Endometrium (tissue), 2 donors: ENCODE data around the gene YTHDC1.
"Not testable (repeated sequence)": the region's sequence is repeated elsewhere in the genome, so short reads cannot be mapped to it uniquely, and the experiment has no call there.

Experiments
- FAIRE-seq: peaks from 2 replicates; lab custom pipeline; 2012; peaks lifted over from hg19 to GRCh38; lab: Jason Lieb, UNC
- donor health status: control.
- donor health status: control.

The YTHDC1 gene

GRCh38 chr4:68288393-68288740, 61.5 kb downstream of the YTHDC1 start:
- FAIRE-seq, result no peak

GRCh38 chr4:68287704-68288392, 62.0 kb downstream of the YTHDC1 start:
- FAIRE-seq, result no peak

GRCh38 chr4:68283714-68284113, 66.2 kb downstream of the YTHDC1 start:
- no peak for FAIRE-seq

GRCh38 chr4:68283095-68283494, 66.8 kb downstream of the YTHDC1 start:
- no peak for FAIRE-seq

GRCh38 chr4:68281796-68282740, 67.8 kb downstream of the YTHDC1 start:
- FAIRE-seq, result not testable (repeated sequence)

GRCh38 chr4:68278029-68278428, 71.9 kb downstream of the YTHDC1 start:
- no peak for FAIRE-seq

GRCh38 chr4:68277627-68278026, 72.3 kb downstream of the YTHDC1 start:
- no peak for FAIRE-seq

- FAIRE-seq, result no peak
Observed at GRCh38 chr4:68272860-68273259, 77.0 kb downstream of the YTHDC1 start.

- no peak for FAIRE-seq
Observed at GRCh38 chr4:68272380-68272779, 77.5 kb downstream of the YTHDC1 start.

GRCh38 chr4:68271851-68272357, 78.0 kb downstream of the YTHDC1 start:
- FAIRE-seq, result peak; percentile 96

GRCh38 chr4:68267433-68267944, 82.4 kb downstream of the YTHDC1 start:
- FAIRE-seq, result no peak

GRCh38 chr4:68264875-68265565, 84.9 kb downstream of the YTHDC1 start:
- no peak for FAIRE-seq
